ENCODE measurements around the gene MYOG. TPM values are rescaled to one million over a fixed set of nuclear protein-coding genes. Genes with fewer than 3 reads are reported as not detected.

Gene MYOG
- total RNA-seq, 2 experiments from 2014 or later = not detected

DNA sequence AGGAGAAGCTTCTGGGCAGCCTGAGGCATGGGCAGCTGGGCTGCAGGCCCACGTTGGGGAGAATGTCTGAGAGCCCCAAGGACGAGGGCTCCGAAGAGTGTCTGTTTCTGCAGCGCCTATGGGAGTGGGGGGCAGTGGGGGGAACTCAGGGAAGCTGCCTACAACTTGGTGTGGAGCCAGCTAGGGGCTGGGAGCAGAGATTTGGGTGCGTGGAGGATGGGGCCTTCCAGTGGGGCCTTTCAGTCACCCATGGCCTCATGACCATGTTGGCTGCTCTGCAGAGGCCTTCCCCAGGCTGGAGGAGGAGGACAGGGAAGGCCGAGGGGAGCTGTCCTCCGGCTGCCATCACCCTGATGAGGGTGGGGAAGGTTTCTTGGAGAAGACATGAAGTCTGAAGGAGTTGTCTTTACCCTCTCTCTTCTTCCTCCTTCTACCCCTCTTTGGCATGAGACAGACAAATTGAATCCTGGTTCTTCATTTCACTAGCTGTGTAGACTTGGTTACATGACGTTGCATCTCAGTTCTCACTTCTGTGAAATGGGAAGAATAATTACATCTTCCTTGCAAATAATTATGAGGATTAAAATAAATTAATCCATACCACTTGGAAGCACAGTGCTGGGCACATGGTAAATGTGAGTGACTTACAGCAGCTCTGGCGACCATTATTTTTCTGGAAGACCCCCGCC lies 51.2 kb downstream of the MYOG start:
- ATAC-seq (no peak), DNase-seq (no peak)
- Mint-ChIP-seq H3K27ac (no peak overlapping the region), H3K36me3 (ENCODE audit: low read depth) (peaks cover 5% of the 10 kb centered on the region), H3K4me3 (no peak overlapping the region), H3K27me3 (peaks cover 4% of the 10 kb centered on the region), H3K9me3 (ENCODE audit: low read depth) (no peaks in the 10 kb centered on the region), H3K4me1 (peaks cover 4% of the 10 kb centered on the region)
- intact Hi-C loops (cut with DNase I, micrococcal nuclease) = loop anchor here in 1 of 2 experiments (5.0 kb wide), 1 partner anchor 138 kb away; no protein-coding TSS in a partner anchor
- ChIA-PET POLR2A (no interaction called here), CTCF (interaction anchor here (0.7 to 3.0 kb wide), 4 partner anchors 27 to 181 kb away, joined by 3 to 14 read pairs (median 4); partner anchors contain the start of gene TMEM183A)

DNA sequence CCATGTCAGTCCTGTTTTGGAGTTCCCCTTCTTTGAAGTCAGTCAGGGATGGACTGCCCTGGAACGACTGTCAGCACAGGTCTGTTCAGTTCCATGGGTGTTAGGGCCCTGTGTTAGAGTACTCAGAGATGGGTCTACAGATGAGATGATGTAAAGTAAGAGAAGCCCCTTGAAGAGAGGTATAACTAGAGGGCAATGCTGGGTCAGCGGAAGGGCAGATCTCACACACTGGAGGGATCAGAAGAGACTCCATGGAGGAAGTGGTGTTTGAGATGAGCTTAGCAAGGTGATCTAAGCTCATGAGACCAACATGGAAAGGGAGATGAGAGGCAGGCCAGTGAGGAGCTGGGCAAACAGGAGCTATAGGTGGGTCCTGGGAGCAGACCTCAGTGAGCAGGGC lies 51.9 kb downstream of the MYOG start:
- Mint-ChIP-seq H3K36me3 (ENCODE audit: low read depth) (no peaks in the 10 kb centered on the region), H3K27me3 (no peaks in the 10 kb centered on the region), H3K4me3 (no peak overlapping the region), H3K27ac (no peak overlapping the region), H3K4me1 (no peaks in the 10 kb centered on the region), H3K9me3 (ENCODE audit: low read depth) (no peaks in the 10 kb centered on the region)
- CTCF ChIA-PET = interaction anchor here (0.7 to 3.0 kb wide), 3 partner anchors 35 to 182 kb away, joined by 3 to 14 read pairs (median 3); no protein-coding TSS in a partner anchor
- no peak for ATAC-seq
- POLR2A ChIA-PET = no interaction called here
- intact Hi-C loops (cut with DNase I, micrococcal nuclease) = no loop called here
- no peak for DNase-seq

GRCh38 chr1:203033287-203033686 lies 52.5 kb downstream of the MYOG start:
- H3K4me3 Mint-ChIP-seq = no peak overlapping the region

More at GRCh38 chr1:203033287-203033686, 52.5 kb downstream of the MYOG start:
- no peak overlapping the region for H3K27ac Mint-ChIP-seq
- peaks cover 2% of the 10 kb centered on the region for H3K27me3 Mint-ChIP-seq
- intact Hi-C loops (cut with DNase I, micrococcal nuclease) = no loop called here
- H3K36me3 Mint-ChIP-seq (ENCODE audit: low read depth) = no peaks in the 10 kb centered on the region
- peaks cover 1% of the 10 kb centered on the region for H3K4me1 Mint-ChIP-seq
- ATAC-seq = no peak
- no peak for DNase-seq
- no peaks in the 10 kb centered on the region for H3K9me3 Mint-ChIP-seq (ENCODE audit: low read depth)
- CTCF ChIA-PET = interaction anchor here (3.0 kb wide), 1 partner anchor 182 kb away, joined by 14 read pairs; no protein-coding TSS in a partner anchor
- POLR2A ChIA-PET = no interaction called here

Other genes starting within 250 kb of the MYOG start
- gene RABIF, start 196.9 kb downstream of the MYOG start, total RNA-seq = 1 to 10 TPM; 6.8 to 7.4 TPM
- gene KLHL12, start 158.8 kb downstream of the MYOG start, total RNA-seq = 10 to 100 TPM; 32.1 to 39.1 TPM
- 10 to 100 TPM; 65.4 to 85.1 TPM for gene ADIPOR1, start 127.7 kb downstream of the MYOG start, total RNA-seq
- 10 to 100 TPM; 15.4 to 19.0 TPM for gene CYB5R1, start 118.8 kb downstream of the MYOG start, total RNA-seq
- gene TMEM183A, start 78.6 kb downstream of the MYOG start, total RNA-seq = 10 to 100 TPM; 68.6 to 71.0 TPM
- gene PPFIA4, start 59.5 kb downstream of the MYOG start, total RNA-seq = 10 to 100 TPM; 51.2 to 56.4 TPM
- gene ADORA1, start 41.7 kb upstream of the MYOG start, total RNA-seq = not detected
- gene MYBPH, start 89.8 kb upstream of the MYOG start, total RNA-seq = not detected
- gene CHI3L1, start 100.7 kb upstream of the MYOG start, total RNA-seq = under 1 TPM; 0.09 to 0.18 TPM
- gene CHIT1, start 143.7 kb upstream of the MYOG start, total RNA-seq = under 1 TPM; 0.63 to 0.80 TPM
- 100 to 1,000 TPM; 114 to 142 TPM for gene BTG2, start 219.5 kb upstream of the MYOG start, total RNA-seq

Measured in activated CD4-positive, alpha-beta T cell treated with anti-CD3 and anti-CD28 coated beads for 36 hours (primary cell).